ENCODE results near the gene CETN1.

The CETN1 gene

DNA sequence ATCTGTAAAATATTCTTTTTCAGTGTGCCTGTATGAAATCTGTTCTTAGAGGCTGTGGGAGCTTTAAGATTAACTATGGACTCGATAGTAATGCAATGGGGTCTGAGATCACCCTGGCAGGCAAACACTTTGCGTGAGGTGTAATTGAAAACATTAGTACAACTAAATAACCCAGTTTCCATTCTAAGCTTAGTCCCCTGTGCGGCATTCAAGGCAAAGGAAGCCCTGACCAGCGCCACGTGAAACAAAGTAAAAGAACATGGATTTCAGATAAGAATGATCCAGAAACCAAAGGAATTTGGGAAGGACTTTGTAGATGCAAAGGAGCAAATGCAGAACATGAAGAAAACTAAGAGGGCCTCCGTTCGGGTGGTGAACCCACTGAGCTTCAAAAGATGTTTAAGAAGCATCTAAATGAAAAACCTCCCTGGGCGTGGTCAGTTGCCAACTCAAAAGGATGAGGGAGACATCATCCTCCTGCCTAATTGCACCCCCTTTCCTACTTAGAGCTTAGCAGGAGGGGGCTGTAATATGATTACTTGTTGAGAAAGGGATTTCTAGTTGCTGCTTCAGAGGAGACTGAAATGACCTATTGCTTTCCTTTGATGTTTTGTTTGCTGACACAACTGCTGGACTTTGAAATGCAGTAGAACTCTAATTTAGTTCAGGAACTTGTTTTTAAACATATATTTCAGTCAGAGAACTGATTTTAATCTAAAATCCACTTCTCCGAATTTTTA, 7.9 kb upstream of the CETN1 start:
- no peaks in the 10 kb centered on the region for H3K79me2 ChIP-seq
- no peak overlapping the region for H3K27ac ChIP-seq
- no peak overlapping the region for H3K9ac ChIP-seq
- H3K4me2 ChIP-seq (ENCODE audit: low read length): peak overlapping the region; percentile 11
- peak overlapping the region; percentile 52 for H2AFZ ChIP-seq
- no peaks in the 10 kb centered on the region for H3K9me3 ChIP-seq (ENCODE audit: control insufficient read depth, low read length)
- no peak overlapping the region for H3K4me3 ChIP-seq (ENCODE audit: low read depth, low read length)
- TF ChIP-seq CTCF (IDR thresholded peaks at IDR 0.05): no peak
- peaks cover 18% of the 10 kb centered on the region for H3K4me1 ChIP-seq
- no peaks in the 10 kb centered on the region for H3K27me3 ChIP-seq (ENCODE audit: control insufficient read depth, insufficient read depth, low read length)
- no peaks in the 10 kb centered on the region for H3K36me3 ChIP-seq (ENCODE audit: control insufficient read depth, insufficient read depth, low read length)

GRCh38 chr18:572831-573289, 7.3 kb upstream of the CETN1 start:
- Histone ChIP-seq H3K4me2 (ENCODE audit: low read length) (peak overlapping the region; percentile 11), H3K27me3 (ENCODE audit: control insufficient read depth, insufficient read depth, low read length) (no peaks in the 10 kb centered on the region), H3K36me3 (ENCODE audit: control insufficient read depth, insufficient read depth, low read length) (no peaks in the 10 kb centered on the region), H3K27ac (no peak overlapping the region), H3K9me3 (ENCODE audit: control insufficient read depth, low read length) (no peaks in the 10 kb centered on the region), H3K4me3 (ENCODE audit: low read depth, low read length) (no peak overlapping the region), H2AFZ (peak overlapping the region; percentile 52), H3K79me2 (no peaks in the 10 kb centered on the region), H3K4me1 (peaks cover 18% of the 10 kb centered on the region), H3K9ac (no peak overlapping the region)
- TF ChIP-seq CTCF (IDR thresholded peaks at IDR 0.05): no peak

DNA sequence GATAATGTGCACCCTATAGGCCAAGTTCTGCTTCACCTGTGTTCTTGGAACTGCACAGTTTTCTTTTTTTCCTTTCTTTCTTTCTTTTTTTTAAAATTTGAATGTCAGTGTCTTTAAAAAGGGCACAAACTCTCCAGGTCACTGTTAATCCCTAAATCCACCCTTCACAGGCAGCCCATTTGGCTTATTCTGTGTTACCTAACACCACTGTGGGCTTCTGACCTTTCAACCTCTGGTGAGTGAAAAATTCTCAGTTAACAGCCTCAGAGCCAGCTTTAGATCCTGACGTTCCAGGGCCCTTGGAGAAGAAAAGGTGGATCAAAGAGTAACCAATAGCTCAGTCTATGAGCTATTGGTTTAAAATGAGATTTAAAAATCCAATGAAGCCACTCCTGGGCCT, 6.8 kb upstream of the CETN1 start:
- Histone ChIP-seq H3K27me3 (ENCODE audit: control insufficient read depth, insufficient read depth, low read length) (no peaks in the 10 kb centered on the region), H3K4me2 (ENCODE audit: low read length) (no peak overlapping the region), H3K4me3 (ENCODE audit: low read depth, low read length) (no peak overlapping the region), H3K27ac (no peak overlapping the region), H3K36me3 (ENCODE audit: control insufficient read depth, insufficient read depth, low read length) (no peaks in the 10 kb centered on the region), H3K4me1 (peaks cover 18% of the 10 kb centered on the region), H3K9ac (no peak overlapping the region), H3K9me3 (ENCODE audit: control insufficient read depth, low read length) (no peaks in the 10 kb centered on the region), H3K79me2 (no peaks in the 10 kb centered on the region), H2AFZ (peak overlapping the region; percentile 52)
- no peak for TF ChIP-seq CTCF (IDR thresholded peaks at IDR 0.05)

GRCh38 chr18:574149-574860, 5.9 kb upstream of the CETN1 start:
- Histone ChIP-seq H3K9me3 (ENCODE audit: control insufficient read depth, low read length) (no peaks in the 10 kb centered on the region), H2AFZ (peak overlapping the region; percentile 25), H3K79me2 (no peaks in the 10 kb centered on the region), H3K4me1 (peaks cover 18% of the 10 kb centered on the region), H3K9ac (no peak overlapping the region), H3K27me3 (ENCODE audit: control insufficient read depth, insufficient read depth, low read length) (no peaks in the 10 kb centered on the region), H3K27ac (no peak overlapping the region), H3K4me2 (ENCODE audit: low read length) (peak overlapping the region; percentile 40), H3K4me3 (ENCODE audit: low read depth, low read length) (peak overlapping the region; percentile 39), H3K36me3 (ENCODE audit: control insufficient read depth, insufficient read depth, low read length) (no peaks in the 10 kb centered on the region)
- TF ChIP-seq CTCF (IDR thresholded peaks at IDR 0.05): no peak
